Prostate gland (tissue), 2 donors: ENCODE measurements around the gene RBFOX1. TPM values are rescaled to one million over a fixed set of nuclear protein-coding genes. Genes with fewer than 3 reads are reported as not detected.

Experiments
- DNase-seq: peaks from one replicate; pipeline ENCODE4 v3.0.0-alpha.2; 2019; ENCODE audit warnings: low spot score
- H3K27ac ChIP-seq, 2 donors: fragments of 200-600 bp; sonication (generic); 2 replicates each; pipeline ENCODE4 v1.5.1; 2017 to 2019
- H3K27me3 ChIP-seq: fragments of 200-600 bp; sonication (generic); replicated peaks from 2 replicates; pipeline ENCODE4 v1.5.1; 2019; ENCODE audit not compliant: insufficient read depth
- H3K36me3 ChIP-seq, 2 donors: fragments of 200-600 bp; sonication (generic); 1 replicate in 1 of 2; 2 replicates in 1 of 2; pipeline versions ENCODE4 v1.5.1 to v1.8.1; 2017 to 2019
- H3K4me1 ChIP-seq: fragments of 200-600 bp; sonication (generic); replicated peaks from 2 replicates; pipeline ENCODE4 v1.5.1; 2019
- H3K4me3 ChIP-seq, 2 donors: fragments of 200-600 bp; sonication (generic); 2 replicates each; pipeline ENCODE4 v1.5.1; 2017 to 2019
- H3K9me3 ChIP-seq: fragments of 200-600 bp; sonication (generic); 2 replicates; pipeline ENCODE4 v1.5.1; 2017
- CTCF ChIP-seq, 4 experiments: fragments of 200-600 bp in 2 of 4; fragments of 450-650 bp in 2 of 4; sonication (generic) in 2 of 4; IDR thresholded peaks; 1 replicate in 3 of 4; 2 replicates in 1 of 4; pipeline ENCODE4 v1.5.1; 2016 to 2019; ENCODE audit warnings: antibody characterized with exemption in 4 of 4, mild to moderate bottlenecking in 2 of 4, moderate library complexity in 2 of 4
- POLR2A ChIP-seq: fragments of 450-650 bp; IDR thresholded peaks from one replicate; pipeline ENCODE4 v1.6.1; 2016; ENCODE audit warnings: antibody characterized with exemption, mild to moderate bottlenecking
- POLR2AphosphoS5 ChIP-seq: sonication (generic); formaldehyde crosslinking; IDR thresholded peaks from one replicate; pipeline ENCODE4 v1.6.1; 2017; ENCODE audit warnings: antibody characterized with exemption
- WGBS: methylation state at CpG from one replicate; pipeline ENCODE4 v1.1.5; 2018; 5-methylcytosine and 5-hydroxymethylcytosine counted together
- intact Hi-C: fragments of 100-400 bp; cut with DNase I; formaldehyde crosslinking; loops from one replicate; pipeline ENCODE4 v1.14.2; 2022
- total RNA-seq, 2 donors: library from RNA; depleted of rRNA; stranded (reverse); fragments of >200 nt; gene quantifications; one replicate each; pipeline ENCODE4 v1.1.0, GENCODE V29; 2016

Gene RBFOX1
- total RNA-seq, 2 donors from 2014 or later = 1.3 to 1.5 TPM

DNA sequence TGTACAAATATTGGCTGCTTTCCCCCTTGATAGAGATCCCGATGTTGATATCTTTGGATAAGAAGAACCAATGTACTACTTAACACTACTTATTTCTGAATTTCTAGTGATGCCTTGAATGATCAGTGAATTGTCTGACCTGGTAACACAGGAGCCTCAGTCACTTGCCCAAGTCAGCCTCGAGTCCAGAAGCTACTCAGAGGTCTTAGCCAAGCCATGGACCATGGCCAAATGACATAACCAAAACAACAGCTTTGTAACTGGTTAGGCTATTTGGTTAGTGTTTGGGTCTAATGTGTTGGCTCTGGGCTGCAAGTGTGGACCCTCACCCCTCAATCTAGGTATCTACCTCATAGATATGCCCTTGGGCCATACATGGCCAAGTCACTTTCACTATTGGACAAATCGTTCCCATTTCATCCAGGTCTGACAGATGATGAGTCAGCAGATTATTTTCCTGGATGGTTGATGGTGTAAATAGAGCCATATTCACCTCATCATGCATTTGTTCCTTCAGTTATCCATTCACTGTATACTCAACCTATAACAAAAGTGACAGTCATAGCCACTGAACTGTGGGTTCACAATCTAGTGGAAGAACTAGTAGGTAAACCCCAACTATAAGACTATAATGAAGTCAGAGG is 3.5 kb downstream of the RBFOX1 start:
- Histone ChIP-seq H3K4me1 (no peaks in the 10 kb centered on the region), H3K4me3 (no peak overlapping the region), H3K27me3 (no peaks in the 10 kb centered on the region), H3K9me3 (no peaks in the 10 kb centered on the region), H3K27ac (no peak overlapping the region), H3K36me3 (no peaks in the 10 kb centered on the region)
- intact Hi-C loops = no loop called here
- 75% methylated on average over 3 of the region's 3 CpGs for WGBS
- DNase-seq = no peak
- TF ChIP-seq POLR2AphosphoS5 (no peak), CTCF (IDR thresholded peaks at IDR 0.05) (no peak), POLR2A (no peak)

- intact Hi-C loops = no loop called here
- Histone ChIP-seq H3K4me3 (no peak overlapping the region), H3K9me3 (no peaks in the 10 kb centered on the region), H3K27me3 (no peaks in the 10 kb centered on the region), H3K4me1 (no peaks in the 10 kb centered on the region), H3K27ac (no peak overlapping the region), H3K36me3 (no peaks in the 10 kb centered on the region)
- TF ChIP-seq POLR2A = no peak
- no peak for TF ChIP-seq POLR2AphosphoS5
- TF ChIP-seq CTCF (IDR thresholded peaks at IDR 0.05) = no peak
- DNase-seq = no peak
- WGBS = 75% methylated on average over 1 of the region's 1 CpG
These were observed 4.1 kb downstream of the RBFOX1 start for GRCh38 chr16:7336742-7337141.

DNA sequence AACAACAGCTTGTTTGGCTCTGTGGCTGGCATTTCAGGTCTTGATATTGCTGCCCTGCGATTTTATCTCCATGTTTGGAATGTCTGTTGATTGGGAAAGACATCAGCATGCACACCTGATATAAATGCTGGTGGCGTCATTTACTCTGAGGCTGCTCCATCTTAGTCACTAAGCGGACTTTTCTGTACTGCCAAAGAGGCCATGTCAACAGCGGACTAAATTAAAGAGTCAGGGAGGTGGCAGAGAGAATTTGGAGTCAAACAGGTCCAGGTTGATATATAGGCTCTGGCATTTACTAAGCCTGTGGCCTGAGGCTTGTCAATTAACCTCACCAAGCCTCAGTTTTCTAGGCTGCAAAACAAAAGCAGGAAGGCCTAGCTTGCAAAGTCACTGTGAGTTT is 6.2 kb downstream of the RBFOX1 start:
- no peak for TF ChIP-seq POLR2AphosphoS5
- no peak for TF ChIP-seq CTCF (IDR thresholded peaks at IDR 0.05)
- no peak for TF ChIP-seq POLR2A
- Histone ChIP-seq H3K4me1 (no peaks in the 10 kb centered on the region), H3K36me3 (no peaks in the 10 kb centered on the region), H3K4me3 (no peak overlapping the region), H3K9me3 (no peaks in the 10 kb centered on the region), H3K27me3 (no peaks in the 10 kb centered on the region), H3K27ac (no peak overlapping the region)
- DNase-seq = no peak
- intact Hi-C loops = no loop called here
- WGBS = 40% methylated on average over 4 of the region's 4 CpGs

DNA sequence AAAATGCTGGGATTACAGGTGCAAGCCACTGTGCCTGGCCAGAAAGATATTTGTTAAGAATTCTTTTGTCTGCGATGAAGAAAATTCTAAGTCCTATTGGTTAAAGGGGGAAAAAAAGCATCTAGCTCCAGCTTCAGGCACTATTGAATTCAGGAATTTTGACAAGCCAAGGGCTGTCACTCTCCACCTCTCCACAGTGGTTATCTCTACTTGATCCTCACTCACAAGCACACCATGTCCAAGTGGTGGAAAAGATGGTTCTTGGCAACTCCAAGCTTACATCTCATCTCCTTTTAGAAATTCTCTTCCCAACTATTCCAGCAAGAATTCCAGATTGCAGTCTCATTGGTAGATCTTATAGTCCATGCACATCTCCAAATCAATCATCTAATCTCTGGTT is 7.1 kb downstream of the RBFOX1 start:
- Histone ChIP-seq H3K27me3 (no peaks in the 10 kb centered on the region), H3K36me3 (no peaks in the 10 kb centered on the region), H3K9me3 (no peaks in the 10 kb centered on the region), H3K27ac (no peak overlapping the region), H3K4me3 (no peak overlapping the region), H3K4me1 (no peaks in the 10 kb centered on the region)
- intact Hi-C loops = no loop called here
- no peak for DNase-seq
- TF ChIP-seq POLR2A (no peak), CTCF (IDR thresholded peaks at IDR 0.05) (no peak), POLR2AphosphoS5 (no peak)
- 100% methylated on average over 1 of the region's 1 CpG for WGBS

DNA sequence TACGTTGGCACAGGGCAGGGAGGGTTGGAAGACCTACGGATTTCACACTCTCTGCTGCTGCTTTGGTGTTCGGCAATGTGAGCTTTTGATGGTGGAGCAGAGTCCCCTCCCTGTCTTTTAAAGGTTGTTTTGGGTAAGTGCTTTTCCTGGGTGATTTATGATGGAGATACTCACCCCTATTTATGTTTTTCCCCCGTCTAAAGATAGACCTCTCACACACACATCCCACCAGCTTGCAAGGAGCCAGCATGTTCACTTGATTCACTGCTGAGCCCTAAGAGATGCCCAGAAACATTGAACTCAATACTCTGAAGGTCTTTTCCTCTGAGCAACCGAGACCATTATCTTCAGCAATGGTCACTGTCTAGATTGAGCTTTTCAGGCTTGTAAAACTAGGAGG is 8.3 kb downstream of the RBFOX1 start:
- WGBS = 26% methylated on average over 5 of the region's 5 CpGs

More for the DNA sequence above, 8.3 kb downstream of the RBFOX1 start:
- Histone ChIP-seq H3K27me3 (no peaks in the 10 kb centered on the region), H3K36me3 (no peaks in the 10 kb centered on the region), H3K4me1 (no peaks in the 10 kb centered on the region), H3K9me3 (no peaks in the 10 kb centered on the region), H3K4me3 (no peak overlapping the region), H3K27ac (no peak overlapping the region)
- intact Hi-C loops = no loop called here
- DNase-seq = no peak
- no peak for TF ChIP-seq POLR2AphosphoS5
- no peak for TF ChIP-seq CTCF (IDR thresholded peaks at IDR 0.05)
- no peak for TF ChIP-seq POLR2A
